MCF 10A (cell line): ENCODE results near the gene PDZRN3. TPM values are rescaled to one million over a fixed set of nuclear protein-coding genes. Genes with fewer than 3 reads are reported as not detected.
"Not testable (repeated sequence)": the region's sequence is repeated elsewhere in the genome, so short reads cannot be mapped to it uniquely, and the experiment has no call there.

Source experiments
- BruUV-seq: library from RNA; stranded (reverse); fragments of 400-500 nt; replicated peaks from 2 replicates; lab custom pipeline; 2021; lab: Mats Ljungman, UMichigan
- CTCF ChIA-PET: fragments of 300-600 bp; sonication (Branson Sonifier 250); formaldehyde crosslinking; extraction: SDS; loops from one replicate; lab custom pipeline; 2021; ENCODE audit warnings: antibody characterized with exemption, inconsistent platforms; lab: Yijun Ruan, JAX
- POLR2A ChIA-PET: fragments of 300-600, 350-650 bp; sonication (Branson Sonifier 250); formaldehyde crosslinking; extraction: SDS; loops from one replicate; lab custom pipeline; 2020; ENCODE audit warnings: antibody characterized with exemption, inconsistent platforms; lab: Yijun Ruan, JAX
- DNase-seq: peaks from one replicate; pipeline ENCODE4 v3.0.0-alpha.2; 2018; ENCODE audit not compliant: unreplicated experiment
- H3K27ac Mint-ChIP-seq: one replicate; pipeline ENCODE4 v1.8.0; 2022; ENCODE audit warnings: mild to moderate bottlenecking, low read depth, mixed read lengths; ENCODE audit not compliant: unreplicated experiment
- H3K27me3 Mint-ChIP-seq: one replicate; pipeline ENCODE4 v1.8.0; 2022; ENCODE audit warnings: mixed read lengths; ENCODE audit not compliant: insufficient read depth, unreplicated experiment
- H3K36me3 Mint-ChIP-seq: one replicate; pipeline ENCODE4 v1.8.0; 2022; ENCODE audit warnings: mild to moderate bottlenecking, moderate library complexity, mixed read lengths; ENCODE audit not compliant: insufficient read depth, unreplicated experiment
- H3K4me1 Mint-ChIP-seq: one replicate; pipeline ENCODE4 v1.8.0; 2022; ENCODE audit warnings: mixed read lengths; ENCODE audit not compliant: insufficient read depth, unreplicated experiment
- H3K4me3 Mint-ChIP-seq: one replicate; pipeline ENCODE4 v1.8.0; 2022; ENCODE audit warnings: mild to moderate bottlenecking, moderate library complexity, mixed read lengths; ENCODE audit not compliant: unreplicated experiment
- H3K9me3 Mint-ChIP-seq: one replicate; pipeline ENCODE4 v1.8.0; 2022; ENCODE audit warnings: mixed read lengths; ENCODE audit not compliant: unreplicated experiment
- intact Hi-C: fragments of 100-400 bp; cut with micrococcal nuclease; formaldehyde crosslinking; loops from 2 replicates; pipeline ENCODE4 v1.14.1; 2022
- total RNA-seq: library from RNA; stranded (reverse); gene quantifications from 2 replicates; pipeline ENCODE4 v1.2.3, GENCODE V29; 2022
- TF ChIP-seq, protein P1 (sequence below): fragments of 200-600 bp; IDR thresholded peaks from one replicate; pipeline ENCODE4 v1.8.0; 2022; ENCODE audit warnings: antibody characterized with exemption, mild to moderate bottlenecking; ENCODE audit not compliant: unreplicated experiment

PDZRN3 gene
- total RNA-seq, 1 experiment from 2014 or later, result not detected

GRCh38 chr3:73469331-73469730, 155.4 kb downstream of the PDZRN3 start:
- intact Hi-C loops, result no loop called here
- no TSS peak for BruUV-seq
- TF ChIP-seq, protein P1, sequence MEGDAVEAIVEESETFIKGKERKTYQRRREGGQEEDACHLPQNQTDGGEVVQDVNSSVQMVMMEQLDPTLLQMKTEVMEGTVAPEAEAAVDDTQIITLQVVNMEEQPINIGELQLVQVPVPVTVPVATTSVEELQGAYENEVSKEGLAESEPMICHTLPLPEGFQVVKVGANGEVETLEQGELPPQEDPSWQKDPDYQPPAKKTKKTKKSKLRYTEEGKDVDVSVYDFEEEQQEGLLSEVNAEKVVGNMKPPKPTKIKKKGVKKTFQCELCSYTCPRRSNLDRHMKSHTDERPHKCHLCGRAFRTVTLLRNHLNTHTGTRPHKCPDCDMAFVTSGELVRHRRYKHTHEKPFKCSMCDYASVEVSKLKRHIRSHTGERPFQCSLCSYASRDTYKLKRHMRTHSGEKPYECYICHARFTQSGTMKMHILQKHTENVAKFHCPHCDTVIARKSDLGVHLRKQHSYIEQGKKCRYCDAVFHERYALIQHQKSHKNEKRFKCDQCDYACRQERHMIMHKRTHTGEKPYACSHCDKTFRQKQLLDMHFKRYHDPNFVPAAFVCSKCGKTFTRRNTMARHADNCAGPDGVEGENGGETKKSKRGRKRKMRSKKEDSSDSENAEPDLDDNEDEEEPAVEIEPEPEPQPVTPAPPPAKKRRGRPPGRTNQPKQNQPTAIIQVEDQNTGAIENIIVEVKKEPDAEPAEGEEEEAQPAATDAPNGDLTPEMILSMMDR, result no peak
- H3K9me3 Mint-ChIP-seq, result no peaks in the 10 kb centered on the region
- ChIA-PET POLR2A (no interaction called here), CTCF (interaction anchor here (0.6 to 2.1 kb wide), 3 partner anchors 33 to 1595 kb away, joined by 3 to 9 read pairs (median 3); no protein-coding TSS in a partner anchor)
- no peak overlapping the region for H3K4me3 Mint-ChIP-seq
- DNase-seq, result no peak
- H3K4me1 Mint-ChIP-seq, result no peaks in the 10 kb centered on the region
- no peak overlapping the region for H3K27ac Mint-ChIP-seq
- H3K27me3 Mint-ChIP-seq, result peaks cover 12% of the 10 kb centered on the region
- H3K36me3 Mint-ChIP-seq, result no peaks in the 10 kb centered on the region

DNA sequence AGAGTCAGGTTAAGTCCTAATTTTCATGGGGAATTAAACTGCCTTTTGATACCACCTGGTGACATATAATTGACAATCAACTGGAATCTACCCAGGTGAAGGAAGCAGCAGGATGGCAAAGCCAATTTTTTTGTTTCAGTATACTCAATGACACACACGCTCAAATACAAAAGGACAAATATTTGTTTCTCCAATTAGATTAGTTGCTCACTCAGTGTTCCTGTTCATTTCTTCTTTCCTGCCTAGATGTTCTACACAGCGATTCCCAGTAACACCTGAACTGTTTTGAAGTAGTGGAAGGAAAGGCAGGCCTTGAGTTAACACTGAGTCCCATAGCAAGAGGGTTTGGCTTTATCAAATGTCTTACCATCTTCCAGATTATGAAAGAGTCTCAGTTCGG, 157.5 kb downstream of the PDZRN3 start:
- H3K27ac Mint-ChIP-seq, result no peak overlapping the region
- peaks cover 23% of the 10 kb centered on the region for H3K27me3 Mint-ChIP-seq
- CTCF ChIA-PET, result interaction anchor here (0.7 to 1.0 kb wide), 2 partner anchors 36 to 41 kb away, joined by 3 read pairs; no protein-coding TSS in a partner anchor
- TF ChIP-seq, protein P1, result no peak
- POLR2A ChIA-PET, result no interaction called here
- H3K4me3 Mint-ChIP-seq, result no peak overlapping the region
- intact Hi-C loops, result no loop called here
- no peaks in the 10 kb centered on the region for H3K36me3 Mint-ChIP-seq
- DNase-seq, result no peak
- no TSS peak for BruUV-seq
- no peaks in the 10 kb centered on the region for H3K4me1 Mint-ChIP-seq
- no peaks in the 10 kb centered on the region for H3K9me3 Mint-ChIP-seq

DNA sequence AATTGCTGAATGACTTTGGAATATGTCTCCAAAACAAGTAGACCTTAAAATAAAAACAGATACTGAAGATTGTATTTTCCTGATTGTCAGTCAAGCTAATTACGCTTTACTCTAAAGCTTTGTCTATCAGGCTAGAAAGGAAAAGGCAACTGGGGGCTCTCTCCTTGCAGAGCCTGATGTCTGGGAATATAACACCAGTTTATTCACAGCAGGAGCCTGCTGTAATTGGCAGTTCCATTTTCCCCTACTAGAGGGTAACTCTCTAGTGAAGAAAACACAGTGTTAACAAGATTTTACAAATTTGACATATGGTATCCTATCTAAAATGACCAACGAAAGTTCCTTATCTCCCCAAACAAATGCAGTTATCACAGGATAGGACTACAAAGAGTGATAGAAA, 158.8 kb downstream of the PDZRN3 start:
- CTCF ChIA-PET, result interaction anchor here (0.5 kb wide), 1 partner anchor 796 kb away, joined by 3 read pairs; no protein-coding TSS in a partner anchor
- TF ChIP-seq, protein P1, result no peak
- intact Hi-C loops, result no loop called here
- H3K27me3 Mint-ChIP-seq, result peaks cover 23% of the 10 kb centered on the region
- no TSS peak for BruUV-seq
- no peak overlapping the region for H3K4me3 Mint-ChIP-seq
- H3K36me3 Mint-ChIP-seq, result no peaks in the 10 kb centered on the region
- H3K9me3 Mint-ChIP-seq, result no peaks in the 10 kb centered on the region
- POLR2A ChIA-PET, result no interaction called here
- no peak overlapping the region for H3K27ac Mint-ChIP-seq
- DNase-seq, result no peak
- H3K4me1 Mint-ChIP-seq, result no peaks in the 10 kb centered on the region

GRCh38 chr3:73464126-73464525, 160.6 kb downstream of the PDZRN3 start:
- intact Hi-C loops, H3K9me3 Mint-ChIP-seq, POLR2A ChIA-PET, H3K36me3 Mint-ChIP-seq, H3K27ac Mint-ChIP-seq, H3K4me1 Mint-ChIP-seq, DNase-seq, BruUV-seq, H3K4me3 Mint-ChIP-seq: not testable (repeated sequence)
- H3K27me3 Mint-ChIP-seq, result peaks cover 27% of the 10 kb centered on the region
- CTCF ChIA-PET, result interaction anchor here (0.6 to 1.4 kb wide), 3 partner anchors 10 to 799 kb away, joined by 3 to 6 read pairs (median 3); no protein-coding TSS in a partner anchor
